ENCODE measurements around the gene ENO3. TPM values are rescaled to one million over a fixed set of nuclear protein-coding genes. Genes with fewer than 3 reads are reported as not detected.

The ENO3 gene
- total and polyA plus RNA-seq, 2 experiments from 2014 or later = 12.1 to 19.6 TPM

- ATAC-seq = no peak
- Histone ChIP-seq H3K9me2 (ENCODE audit: insufficient read depth) (no peaks in the 10 kb centered on the region), H2AFZ (no peak overlapping the region), H3K79me2 (replicated peaks; ENCODE audit: insufficient read depth) (peaks cover 26% of the 10 kb centered on the region), H4K20me1 (replicated peaks; ENCODE audit: insufficient read depth) (peaks cover 12% of the 10 kb centered on the region; the same call in 1 of the 2 replicates), H3K4me1 (ENCODE audit: insufficient read depth) (peaks cover 16% of the 10 kb centered on the region), H3K27me3 (ENCODE audit: insufficient read depth) (no peaks in the 10 kb centered on the region), H3F3A (replicated peaks; ENCODE audit: low read depth) (peaks cover 24% of the 10 kb centered on the region), H3K4me3 (no peak overlapping the region), H3K4me2 (no peak overlapping the region), H3K27ac (ENCODE audit: low read depth) (no peak overlapping the region), H3K36me3 (ENCODE audit: insufficient read depth) (no peaks in the 10 kb centered on the region; the same call in 1 of the 2 replicates)
- Mint-ChIP-seq H3K4me1 (peaks cover 37% of the 10 kb centered on the region), H3K9me3 (no peaks in the 10 kb centered on the region), H3K27me3 (ENCODE audit: insufficient read depth, low read depth, poor library complexity) (peaks cover 16% of the 10 kb centered on the region), H3K4me3 (0 out of 3 replicates have a peak overlapping the region, but pooled peaks have one; percentile 5), H3K36me3 (ENCODE audit: low read depth) (peaks cover 59% of the 10 kb centered on the region), H3K27ac (no peak overlapping the region)
- TF ChIP-seq ETS1 (IDR thresholded peaks at IDR 0.05) (no peak), STAT1 (IDR thresholded peaks at IDR 0.05; ENCODE audit: unreplicated experiment) (no peak), NANOG (IDR thresholded peaks at IDR 0.05; ENCODE audit: borderline replicate concordance) (no peak), REST (IDR thresholded peaks at IDR 0.05; ENCODE audit: unreplicated experiment) (no peak), JUNB (IDR thresholded peaks at IDR 0.05; ENCODE audit: unreplicated experiment) (no peak), CTCF (conservative IDR thresholded peaks at IDR 0.05; ENCODE audit: low read depth in 2 of 2) (no peak)
- no peak for DNase-seq (ENCODE audit: low spot score)
Measured at GRCh38 chr17:4937553-4937952, 13.4 kb upstream of the ENO3 start.

GRCh38 chr17:4938069-4938491, 12.8 kb upstream of the ENO3 start:
- H3F3A ChIP-seq (replicated peaks; ENCODE audit: low read depth) = peaks cover 28% of the 10 kb centered on the region
- H4K20me1 ChIP-seq (replicated peaks; ENCODE audit: insufficient read depth) = peaks cover 12% of the 10 kb centered on the region; the same call in 1 of the 2 replicates
- Mint-ChIP-seq H3K9me3 (no peaks in the 10 kb centered on the region), H3K4me3 (peak overlapping the region; percentile 92), H3K27me3 (ENCODE audit: insufficient read depth, low read depth, poor library complexity) (peaks cover 15% of the 10 kb centered on the region), H3K4me1 (peaks cover 37% of the 10 kb centered on the region), H3K36me3 (ENCODE audit: low read depth) (peaks cover 60% of the 10 kb centered on the region), H3K27ac (peak overlapping the region; percentile 56; the same call in 1 of the 2 replicates)
- no peak overlapping the region for H2AFZ ChIP-seq
- no peak for DNase-seq (ENCODE audit: low spot score)
- TF ChIP-seq EZH2 (IDR thresholded peaks at IDR 0.05; ENCODE audit: low read depth, unreplicated experiment) = no peak
- no peak for TF ChIP-seq ETS1 (IDR thresholded peaks at IDR 0.05)
- TF ChIP-seq POLR2AphosphoS5 (IDR thresholded peaks at IDR 0.05; ENCODE audit: low read depth) = no peak
- TF ChIP-seq STAT1 (IDR thresholded peaks at IDR 0.05; ENCODE audit: unreplicated experiment) = no peak
- no peaks in the 10 kb centered on the region; the same call in 1 of the 2 replicates for H3K36me3 ChIP-seq (ENCODE audit: insufficient read depth)
- ATAC-seq = no peak
- H3K27me3 ChIP-seq (ENCODE audit: insufficient read depth) = no peaks in the 10 kb centered on the region
- H3K9me2 ChIP-seq (ENCODE audit: insufficient read depth) = no peaks in the 10 kb centered on the region
- H3K27ac ChIP-seq (ENCODE audit: low read depth) = no peak overlapping the region
- H3K79me2 ChIP-seq (replicated peaks; ENCODE audit: insufficient read depth) = peaks cover 27% of the 10 kb centered on the region
- peaks cover 16% of the 10 kb centered on the region for H3K4me1 ChIP-seq (ENCODE audit: insufficient read depth)
- peak overlapping the region; percentile 100 for H3K4me2 ChIP-seq
- H3K4me3 ChIP-seq = no peak overlapping the region
